SK-N-SH treated with all-trans-retinoic acid at 6 μM for 48 hours (cell line): ENCODE results near the gene DBI.

ENCODE experiments used
- ATAC-seq: fragments of 200-7000 bp; cut with Tn5 transposase; 3 replicates; pipeline ENCODE4 v1.9.1; 2020; ENCODE audit warnings: mild to moderate bottlenecking, moderate library complexity
- BACH2 ChIP-seq: fragments of 250-450 bp; sonication (Bioruptor Pico); IDR thresholded peaks from 2 replicates; pipeline ENCODE4 v1.9.0; 2021; ENCODE audit warnings: mild to moderate bottlenecking, borderline replicate concordance
- CSDC2 ChIP-seq: fragments of 250-450 bp; sonication (Bioruptor Pico); IDR thresholded peaks from 2 replicates; pipeline ENCODE4 v1.5.0; 2020; ENCODE audit warnings: mild to moderate bottlenecking, moderate library complexity
- ESRRG ChIP-seq: fragments of 250-450 bp; sonication (Bioruptor Pico); IDR thresholded peaks from 2 replicates; pipeline ENCODE4 v1.6.1; 2021; ENCODE audit warnings: mild to moderate bottlenecking
- GLIS3 ChIP-seq: fragments of 250-450 bp; sonication (Bioruptor Pico); IDR thresholded peaks from 2 replicates; pipeline ENCODE4 v1.5.0; 2020; ENCODE audit warnings: mild to moderate bottlenecking, moderate library complexity
- ISL1 ChIP-seq: fragments of 250-450 bp; sonication (Bioruptor Pico); IDR thresholded peaks from 2 replicates; pipeline ENCODE4 v2.1.2; 2022; ENCODE audit warnings: mild to moderate bottlenecking, moderate library complexity
- OSR1 ChIP-seq: fragments of 250-450 bp; sonication (Bioruptor Pico); IDR thresholded peaks from 2 replicates; pipeline ENCODE4 v1.8.0; 2022; ENCODE audit warnings: moderate library complexity, mild to moderate bottlenecking, inconsistent platforms
- PPARA ChIP-seq: fragments of 250-450 bp; sonication (Bioruptor Pico); IDR thresholded peaks from 2 replicates; pipeline ENCODE4 v1.5.0; 2020; ENCODE audit warnings: mild to moderate bottlenecking, borderline replicate concordance
- RARB ChIP-seq: fragments of 250-450 bp; sonication (Bioruptor Pico); IDR thresholded peaks from 2 replicates; pipeline ENCODE4 v1.8.0; 2021; ENCODE audit warnings: mild to moderate bottlenecking, moderate library complexity
- SNAI2 ChIP-seq: fragments of 250-450 bp; sonication (Bioruptor Pico); IDR thresholded peaks from 2 replicates; pipeline ENCODE4 v1.5.0; 2020; ENCODE audit warnings: mild to moderate bottlenecking, moderate library complexity
- TCF4 ChIP-seq: fragments of 250-450 bp; sonication (Bioruptor Pico); IDR thresholded peaks from 2 replicates; pipeline ENCODE4 v1.8.0; 2021; ENCODE audit warnings: mild to moderate bottlenecking, moderate library complexity, borderline replicate concordance
- TOX ChIP-seq: fragments of 250-450 bp; sonication (Bioruptor Pico); IDR thresholded peaks from 2 replicates; pipeline ENCODE4 v1.8.0; 2021; ENCODE audit warnings: mild to moderate bottlenecking, moderate library complexity, borderline replicate concordance
- ZFP3 ChIP-seq: fragments of 250-450 bp; sonication (Bioruptor Pico); IDR thresholded peaks from 2 replicates; pipeline ENCODE4 v1.5.0; 2020; ENCODE audit warnings: mild to moderate bottlenecking, moderate library complexity
- ZFP30 ChIP-seq: fragments of 450-650 bp; formaldehyde crosslinking; IDR thresholded peaks from 2 replicates; pipeline ENCODE4 v1.5.0; 2022; ENCODE audit warnings: mild to moderate bottlenecking, moderate library complexity
- ZNF565 ChIP-seq: fragments of 450-650 bp; formaldehyde crosslinking; conservative IDR thresholded peaks from 2 replicates; pipeline ENCODE4 v1.5.0; 2020; ENCODE audit warnings: low read depth, mild to moderate bottlenecking, moderate library complexity
- ZNF70 ChIP-seq: fragments of 450-650 bp; formaldehyde crosslinking; IDR thresholded peaks from 2 replicates; pipeline ENCODE4 v1.5.0; 2020; ENCODE audit warnings: mild to moderate bottlenecking, moderate library complexity
- ZNF8 ChIP-seq: fragments of 450-650 bp; formaldehyde crosslinking; IDR thresholded peaks from 2 replicates; pipeline ENCODE4 v1.5.0; 2020; ENCODE audit warnings: mild to moderate bottlenecking, moderate library complexity
- TF ChIP-seq, protein P1 (sequence below): fragments of 250-450 bp; sonication (Bioruptor Pico); IDR thresholded peaks from 2 replicates; pipeline ENCODE4 v1.5.0; 2020; ENCODE audit warnings: mild to moderate bottlenecking, moderate library complexity
- TF ChIP-seq, protein P2 (sequence below): fragments of 250-450 bp; sonication (Bioruptor Pico); IDR thresholded peaks from 2 replicates; pipeline ENCODE4 v1.8.0; 2021; ENCODE audit warnings: low read depth, mild to moderate bottlenecking, moderate library complexity, borderline replicate concordance
- TF ChIP-seq, protein P3 (sequence below): fragments of 250-450 bp; sonication (Bioruptor Pico); IDR thresholded peaks from 2 replicates; pipeline ENCODE4 v1.5.1; 2021; ENCODE audit warnings: mild to moderate bottlenecking, moderate library complexity
- TF ChIP-seq, protein P4 (sequence below): fragments of 250-450 bp; sonication (Bioruptor Pico); IDR thresholded peaks from 2 replicates; pipeline ENCODE4 v1.5.1; 2020; ENCODE audit warnings: low read depth, mild to moderate bottlenecking, moderate library complexity
- TF ChIP-seq, protein P5 (sequence below): fragments of 250-450 bp; sonication (Bioruptor Pico); IDR thresholded peaks from 2 replicates; pipeline ENCODE4 v1.8.0; 2020; ENCODE audit warnings: mild to moderate bottlenecking, moderate library complexity, borderline replicate concordance

DBI gene

DNA sequence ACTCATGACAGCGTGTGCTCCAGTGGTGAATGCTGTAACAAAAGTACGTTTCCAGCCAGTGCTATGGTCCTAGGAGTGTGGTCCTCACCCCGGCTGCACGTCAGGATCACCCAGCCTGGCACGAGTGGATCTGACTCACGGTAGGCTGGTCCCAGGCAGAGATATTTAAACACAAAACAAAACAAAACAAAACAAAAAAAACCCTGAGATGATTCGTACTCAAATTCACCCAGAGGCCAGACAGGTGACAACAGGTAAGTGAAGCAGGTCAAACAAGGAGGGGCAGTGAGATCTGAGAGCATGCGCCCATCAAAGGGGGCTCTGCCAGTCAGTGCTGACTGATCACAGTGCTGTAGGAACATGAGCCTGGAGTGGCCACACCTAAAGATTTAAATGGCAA is 43.3 kb upstream of the DBI start:
- ATAC-seq, result no peak
- no peak for TF ChIP-seq ISL1 (CRISPR knock-in tag)
- TF ChIP-seq SNAI2 (CRISPR knock-in tag), result no peak
- no peak for TF ChIP-seq CSDC2
- TF ChIP-seq, protein P1, sequence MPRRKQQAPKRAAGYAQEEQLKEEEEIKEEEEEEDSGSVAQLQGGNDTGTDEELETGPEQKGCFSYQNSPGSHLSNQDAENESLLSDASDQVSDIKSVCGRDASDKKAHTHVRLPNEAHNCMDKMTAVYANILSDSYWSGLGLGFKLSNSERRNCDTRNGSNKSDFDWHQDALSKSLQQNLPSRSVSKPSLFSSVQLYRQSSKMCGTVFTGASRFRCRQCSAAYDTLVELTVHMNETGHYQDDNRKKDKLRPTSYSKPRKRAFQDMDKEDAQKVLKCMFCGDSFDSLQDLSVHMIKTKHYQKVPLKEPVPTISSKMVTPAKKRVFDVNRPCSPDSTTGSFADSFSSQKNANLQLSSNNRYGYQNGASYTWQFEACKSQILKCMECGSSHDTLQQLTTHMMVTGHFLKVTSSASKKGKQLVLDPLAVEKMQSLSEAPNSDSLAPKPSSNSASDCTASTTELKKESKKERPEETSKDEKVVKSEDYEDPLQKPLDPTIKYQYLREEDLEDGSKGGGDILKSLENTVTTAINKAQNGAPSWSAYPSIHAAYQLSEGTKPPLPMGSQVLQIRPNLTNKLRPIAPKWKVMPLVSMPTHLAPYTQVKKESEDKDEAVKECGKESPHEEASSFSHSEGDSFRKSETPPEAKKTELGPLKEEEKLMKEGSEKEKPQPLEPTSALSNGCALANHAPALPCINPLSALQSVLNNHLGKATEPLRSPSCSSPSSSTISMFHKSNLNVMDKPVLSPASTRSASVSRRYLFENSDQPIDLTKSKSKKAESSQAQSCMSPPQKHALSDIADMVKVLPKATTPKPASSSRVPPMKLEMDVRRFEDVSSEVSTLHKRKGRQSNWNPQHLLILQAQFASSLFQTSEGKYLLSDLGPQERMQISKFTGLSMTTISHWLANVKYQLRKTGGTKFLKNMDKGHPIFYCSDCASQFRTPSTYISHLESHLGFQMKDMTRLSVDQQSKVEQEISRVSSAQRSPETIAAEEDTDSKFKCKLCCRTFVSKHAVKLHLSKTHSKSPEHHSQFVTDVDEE (CRISPR knock-in tag), result no peak
- TF ChIP-seq ZNF8 (CRISPR knock-in tag), result no peak
- no peak for TF ChIP-seq TOX (CRISPR knock-in tag)
- TF ChIP-seq, protein P2, sequence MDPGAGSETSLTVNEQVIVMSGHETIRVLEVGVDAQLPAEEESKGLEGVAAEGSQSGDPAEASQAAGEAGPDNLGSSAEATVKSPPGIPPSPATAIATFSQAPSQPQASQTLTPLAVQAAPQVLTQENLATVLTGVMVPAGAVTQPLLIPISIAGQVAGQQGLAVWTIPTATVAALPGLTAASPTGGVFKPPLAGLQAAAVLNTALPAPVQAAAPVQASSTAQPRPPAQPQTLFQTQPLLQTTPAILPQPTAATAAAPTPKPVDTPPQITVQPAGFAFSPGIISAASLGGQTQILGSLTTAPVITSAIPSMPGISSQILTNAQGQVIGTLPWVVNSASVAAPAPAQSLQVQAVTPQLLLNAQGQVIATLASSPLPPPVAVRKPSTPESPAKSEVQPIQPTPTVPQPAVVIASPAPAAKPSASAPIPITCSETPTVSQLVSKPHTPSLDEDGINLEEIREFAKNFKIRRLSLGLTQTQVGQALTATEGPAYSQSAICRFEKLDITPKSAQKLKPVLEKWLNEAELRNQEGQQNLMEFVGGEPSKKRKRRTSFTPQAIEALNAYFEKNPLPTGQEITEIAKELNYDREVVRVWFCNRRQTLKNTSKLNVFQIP, result no peak
- no peak for TF ChIP-seq ZFP3 (CRISPR knock-in tag)
- no peak for TF ChIP-seq ESRRG (CRISPR knock-in tag)

DNA sequence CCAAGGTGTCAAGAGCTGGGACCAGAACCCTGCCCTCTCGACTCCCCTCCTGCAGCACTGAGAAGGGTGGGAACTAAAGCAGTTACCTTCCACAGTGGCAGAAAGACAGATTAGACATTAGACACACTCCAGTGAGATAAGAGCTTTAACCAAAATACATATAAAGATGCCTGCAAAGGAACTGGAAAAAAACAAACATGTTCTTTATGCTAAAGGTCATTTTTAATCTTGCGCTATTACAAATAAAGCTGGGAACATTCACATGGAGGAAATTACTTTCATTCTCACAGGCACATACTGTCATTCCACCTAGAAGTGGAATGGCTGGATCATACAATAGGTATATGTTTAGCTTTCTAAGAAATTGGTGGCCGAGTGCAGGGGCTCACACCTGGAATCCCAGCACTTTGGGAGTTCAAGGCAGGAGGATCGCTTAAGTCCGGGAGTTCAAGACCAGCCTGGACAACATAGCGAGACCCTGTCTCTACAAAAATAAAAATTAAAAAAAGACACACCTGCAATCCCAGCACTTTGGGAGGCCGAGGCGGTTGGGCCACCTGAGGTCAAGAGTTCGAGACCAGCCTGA is 42.0 kb upstream of the DBI start:
- TF ChIP-seq TOX (CRISPR knock-in tag) (no peak), ZFP3 (CRISPR knock-in tag) (no peak), RARB (CRISPR knock-in tag) (no peak)
- TF ChIP-seq, protein P1 (CRISPR knock-in tag), result no peak
- TF ChIP-seq, protein P3, sequence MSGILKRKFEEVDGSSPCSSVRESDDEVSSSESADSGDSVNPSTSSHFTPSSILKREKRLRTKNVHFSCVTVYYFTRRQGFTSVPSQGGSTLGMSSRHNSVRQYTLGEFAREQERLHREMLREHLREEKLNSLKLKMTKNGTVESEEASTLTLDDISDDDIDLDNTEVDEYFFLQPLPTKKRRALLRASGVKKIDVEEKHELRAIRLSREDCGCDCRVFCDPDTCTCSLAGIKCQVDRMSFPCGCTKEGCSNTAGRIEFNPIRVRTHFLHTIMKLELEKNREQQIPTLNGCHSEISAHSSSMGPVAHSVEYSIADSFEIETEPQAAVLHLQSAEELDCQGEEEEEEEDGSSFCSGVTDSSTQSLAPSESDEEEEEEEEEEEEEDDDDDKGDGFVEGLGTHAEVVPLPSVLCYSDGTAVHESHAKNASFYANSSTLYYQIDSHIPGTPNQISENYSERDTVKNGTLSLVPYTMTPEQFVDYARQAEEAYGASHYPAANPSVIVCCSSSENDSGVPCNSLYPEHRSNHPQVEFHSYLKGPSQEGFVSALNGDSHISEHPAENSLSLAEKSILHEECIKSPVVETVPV, result no peak
- no peak for ATAC-seq

DNA sequence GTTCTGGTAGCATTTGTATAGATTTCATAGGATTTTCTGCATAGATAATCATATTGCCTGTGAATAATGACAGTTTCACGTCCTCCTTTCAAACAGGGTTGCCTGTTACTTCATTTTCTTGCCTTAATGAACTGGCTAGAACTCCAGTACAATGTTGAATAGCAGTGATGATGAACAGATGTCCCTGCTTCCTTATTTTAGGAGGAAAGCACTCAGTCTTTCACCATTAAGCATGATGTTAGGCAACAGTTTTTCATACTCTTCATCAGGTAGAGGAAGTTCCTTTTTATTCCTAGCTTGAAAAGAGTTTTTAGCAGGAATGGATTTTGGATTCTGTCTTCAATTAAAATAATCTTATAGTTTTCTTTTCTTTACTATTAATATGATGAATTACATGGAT is 39.8 kb upstream of the DBI start:
- TF ChIP-seq ZNF70 (CRISPR knock-in tag) (no peak), ZFP3 (CRISPR knock-in tag) (no peak), ZFP30 (CRISPR knock-in tag) (no peak), OSR1 (no peak), SNAI2 (CRISPR knock-in tag) (no peak), RARB (CRISPR knock-in tag) (no peak), ZNF8 (CRISPR knock-in tag) (no peak), ISL1 (CRISPR knock-in tag) (no peak), TCF4 (no peak), ZNF565 (CRISPR knock-in tag) (no peak), GLIS3 (no peak), BACH2 (no peak)
- TF ChIP-seq, protein P4, sequence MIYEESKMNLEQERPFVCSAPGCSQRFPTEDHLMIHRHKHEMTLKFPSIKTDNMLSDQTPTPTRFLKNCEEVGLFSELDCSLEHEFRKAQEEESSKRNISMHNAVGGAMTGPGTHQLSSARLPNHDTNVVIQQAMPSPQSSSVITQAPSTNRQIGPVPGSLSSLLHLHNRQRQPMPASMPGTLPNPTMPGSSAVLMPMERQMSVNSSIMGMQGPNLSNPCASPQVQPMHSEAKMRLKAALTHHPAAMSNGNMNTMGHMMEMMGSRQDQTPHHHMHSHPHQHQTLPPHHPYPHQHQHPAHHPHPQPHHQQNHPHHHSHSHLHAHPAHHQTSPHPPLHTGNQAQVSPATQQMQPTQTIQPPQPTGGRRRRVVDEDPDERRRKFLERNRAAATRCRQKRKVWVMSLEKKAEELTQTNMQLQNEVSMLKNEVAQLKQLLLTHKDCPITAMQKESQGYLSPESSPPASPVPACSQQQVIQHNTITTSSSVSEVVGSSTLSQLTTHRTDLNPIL (CRISPR knock-in tag), result no peak
- ATAC-seq, result no peak

DNA sequence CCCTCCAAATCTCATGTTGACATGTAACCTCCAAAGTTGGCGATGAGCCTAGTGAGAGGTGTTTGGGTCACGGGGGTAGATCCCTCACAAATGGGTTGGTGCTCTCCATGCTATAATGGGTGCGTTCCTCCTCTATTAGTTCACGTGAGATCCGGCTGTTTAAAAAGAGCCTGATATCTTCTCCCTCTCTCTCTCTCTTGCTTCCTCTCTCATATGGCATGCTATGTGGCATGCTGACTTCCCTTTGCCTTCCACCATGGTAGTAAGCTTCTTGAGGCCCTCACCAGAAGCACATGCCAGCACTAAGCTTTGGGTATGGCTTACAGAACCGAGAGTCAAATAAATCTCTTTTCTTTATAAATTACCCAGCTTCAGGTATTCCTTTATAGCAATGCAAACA is 39.3 kb upstream of the DBI start:
- ATAC-seq, result no peak
- no peak for TF ChIP-seq TOX (CRISPR knock-in tag)
- TF ChIP-seq RARB (CRISPR knock-in tag), result no peak
- TF ChIP-seq, protein P2, result no peak
- no peak for TF ChIP-seq ZNF8 (CRISPR knock-in tag)
- TF ChIP-seq ZFP30 (CRISPR knock-in tag), result no peak
- no peak for TF ChIP-seq PPARA
- TF ChIP-seq, protein P5, sequence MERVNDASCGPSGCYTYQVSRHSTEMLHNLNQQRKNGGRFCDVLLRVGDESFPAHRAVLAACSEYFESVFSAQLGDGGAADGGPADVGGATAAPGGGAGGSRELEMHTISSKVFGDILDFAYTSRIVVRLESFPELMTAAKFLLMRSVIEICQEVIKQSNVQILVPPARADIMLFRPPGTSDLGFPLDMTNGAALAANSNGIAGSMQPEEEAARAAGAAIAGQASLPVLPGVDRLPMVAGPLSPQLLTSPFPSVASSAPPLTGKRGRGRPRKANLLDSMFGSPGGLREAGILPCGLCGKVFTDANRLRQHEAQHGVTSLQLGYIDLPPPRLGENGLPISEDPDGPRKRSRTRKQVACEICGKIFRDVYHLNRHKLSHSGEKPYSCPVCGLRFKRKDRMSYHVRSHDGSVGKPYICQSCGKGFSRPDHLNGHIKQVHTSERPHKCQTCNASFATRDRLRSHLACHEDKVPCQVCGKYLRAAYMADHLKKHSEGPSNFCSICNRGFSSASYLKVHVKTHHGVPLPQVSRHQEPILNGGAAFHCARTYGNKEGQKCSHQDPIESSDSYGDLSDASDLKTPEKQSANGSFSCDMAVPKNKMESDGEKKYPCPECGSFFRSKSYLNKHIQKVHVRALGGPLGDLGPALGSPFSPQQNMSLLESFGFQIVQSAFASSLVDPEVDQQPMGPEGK (CRISPR knock-in tag), result no peak
- TF ChIP-seq GLIS3, result no peak
- no peak for TF ChIP-seq SNAI2 (CRISPR knock-in tag)
